SJSA1 (cell line): Measurements from ENCODE around the gene TCF15. TPM values are rescaled to one million over a fixed set of nuclear protein-coding genes. Genes with fewer than 3 reads are reported as not detected.

Experiments
- DNase-seq, 2 experiments: peaks; one replicate each; pipeline ENCODE4 v3.0.0-alpha.2; 2015 to 2020; ENCODE audit warnings: low spot score in 2 of 2, low read depth in 1 of 2
- H3K27ac ChIP-seq: fragments of 250-450 bp; sonication (Bioruptor Pico); 2 replicates; pipeline ENCODE4 v1.5.1; 2020; ENCODE audit warnings: mild to moderate bottlenecking, moderate library complexity
- H3K27me3 ChIP-seq: fragments of 250-450 bp; sonication (Bioruptor Pico); replicated peaks from 2 replicates; pipeline ENCODE4 v1.5.1; 2020; ENCODE audit warnings: mild to moderate bottlenecking, moderate library complexity
- H3K36me3 ChIP-seq: fragments of 250-450 bp; sonication (Bioruptor Pico); 2 replicates; pipeline ENCODE4 v1.5.1; 2020; ENCODE audit warnings: mild to moderate bottlenecking
- H3K4me1 ChIP-seq: fragments of 250-450 bp; sonication (Bioruptor Pico); replicated peaks from 2 replicates; pipeline ENCODE4 v1.6.1; 2021; ENCODE audit warnings: mild to moderate bottlenecking
- H3K4me3 ChIP-seq: fragments of 250-450 bp; sonication (Bioruptor Pico); 2 replicates; pipeline ENCODE4 v1.5.1; 2020; ENCODE audit warnings: mild to moderate bottlenecking
- H3K9me3 ChIP-seq: fragments of 250-450 bp; sonication (Bioruptor Pico); replicated peaks from 2 replicates; pipeline ENCODE4 v1.5.1; 2020; ENCODE audit warnings: mild to moderate bottlenecking
- total RNA-seq: library from RNA; depleted of rRNA; stranded (reverse); fragments of >200 nt; shearing (Covaris generic); gene quantifications from 2 replicates; pipeline ENCODE4 v1.2.3, GENCODE V29; 2014

The TCF15 gene
- total RNA-seq, 1 experiment from 2014 or later: not detected

- no peaks in the 10 kb centered on the region for H3K36me3 ChIP-seq
- H3K27me3 ChIP-seq: peaks cover 4% of the 10 kb centered on the region; the same call in 1 of the 2 replicates
- no peaks in the 10 kb centered on the region for H3K4me1 ChIP-seq
- no peak for DNase-seq
- H3K27ac ChIP-seq: no peak overlapping the region
- H3K9me3 ChIP-seq: no peaks in the 10 kb centered on the region
- no peak overlapping the region for H3K4me3 ChIP-seq
Observed at GRCh38 chr20:635028-635892, 25.2 kb upstream of the TCF15 start.

DNA sequence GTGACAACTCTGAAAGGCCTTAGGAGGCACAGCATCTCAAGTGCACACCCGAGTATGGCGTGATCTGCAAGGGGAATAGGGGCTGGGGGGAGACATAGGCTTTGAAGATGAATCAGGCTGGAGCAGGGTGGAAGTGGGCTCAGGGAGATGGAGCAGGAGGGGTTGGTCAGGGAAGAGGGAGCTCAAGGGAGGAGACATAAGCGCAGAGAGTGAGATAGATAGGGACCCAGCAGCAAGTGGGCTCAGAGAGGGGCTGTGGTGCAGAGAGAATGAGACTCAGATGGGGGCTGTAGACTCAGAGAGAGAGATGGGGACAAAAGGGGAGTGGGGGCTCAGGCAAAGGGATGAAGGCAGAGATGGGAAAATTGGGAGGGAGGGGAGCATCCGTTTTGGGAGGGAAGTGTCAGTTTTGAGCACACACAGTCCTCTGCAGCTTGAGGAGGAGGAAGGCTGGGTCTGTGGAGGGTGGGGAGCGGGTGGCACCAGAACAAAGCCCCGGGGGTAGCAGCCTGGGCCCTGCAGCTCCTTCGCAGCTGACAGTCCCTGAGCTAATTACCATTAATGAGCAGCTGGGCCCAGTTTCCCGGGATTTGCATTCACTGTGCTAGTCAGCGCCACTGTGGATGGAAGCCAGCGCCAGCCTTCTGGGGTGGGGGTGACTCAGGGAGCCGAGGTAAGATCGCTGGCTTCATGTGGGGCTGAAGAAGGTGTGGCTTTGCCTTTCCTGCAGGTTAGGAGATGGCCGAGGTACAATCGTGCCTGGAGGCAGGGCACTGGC lies 24.2 kb upstream of the TCF15 start:
- H3K9me3 ChIP-seq: no peaks in the 10 kb centered on the region
- no peaks in the 10 kb centered on the region for H3K36me3 ChIP-seq
- no peak overlapping the region for H3K4me3 ChIP-seq
- H3K27me3 ChIP-seq: peaks cover 4% of the 10 kb centered on the region; the same call in 1 of the 2 replicates
- DNase-seq: no peak
- H3K27ac ChIP-seq: no peak overlapping the region
- no peaks in the 10 kb centered on the region for H3K4me1 ChIP-seq

GRCh38 chr20:631101-631500 lies 21.0 kb upstream of the TCF15 start:
- Histone ChIP-seq H3K9me3 (no peaks in the 10 kb centered on the region), H3K27ac (no peak overlapping the region), H3K4me3 (no peak overlapping the region), H3K4me1 (no peaks in the 10 kb centered on the region), H3K27me3 (peaks cover 11% of the 10 kb centered on the region), H3K36me3 (no peaks in the 10 kb centered on the region)
- DNase-seq: no peak

DNA sequence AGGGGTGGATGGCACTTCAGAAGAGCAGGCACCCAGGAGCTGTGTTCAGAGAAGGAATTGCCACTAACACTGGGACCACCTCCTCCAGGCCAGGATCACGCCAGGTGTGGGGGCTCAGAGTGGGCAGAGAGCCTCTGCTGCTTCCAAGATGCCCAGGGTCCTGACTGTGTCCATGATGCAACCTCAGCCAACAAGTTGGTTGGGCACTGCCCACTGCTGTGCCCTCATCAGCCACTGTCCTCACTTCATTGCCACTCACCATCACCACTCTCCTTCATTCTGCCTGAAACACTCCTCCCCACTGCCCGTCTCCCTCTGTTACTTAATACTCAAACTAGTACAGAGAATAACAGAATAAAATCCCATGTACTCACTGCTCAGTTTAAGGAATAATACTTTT lies 16.5 kb upstream of the TCF15 start:
- no peak overlapping the region for H3K27ac ChIP-seq
- no peaks in the 10 kb centered on the region for H3K36me3 ChIP-seq
- H3K27me3 ChIP-seq: peaks cover 11% of the 10 kb centered on the region; the same call in 1 of the 2 replicates
- H3K4me1 ChIP-seq: no peaks in the 10 kb centered on the region; the same call in 1 of the 2 replicates
- DNase-seq: no peak
- no peak overlapping the region for H3K4me3 ChIP-seq
- H3K9me3 ChIP-seq: no peaks in the 10 kb centered on the region; the same call in 1 of the 2 replicates

DNA sequence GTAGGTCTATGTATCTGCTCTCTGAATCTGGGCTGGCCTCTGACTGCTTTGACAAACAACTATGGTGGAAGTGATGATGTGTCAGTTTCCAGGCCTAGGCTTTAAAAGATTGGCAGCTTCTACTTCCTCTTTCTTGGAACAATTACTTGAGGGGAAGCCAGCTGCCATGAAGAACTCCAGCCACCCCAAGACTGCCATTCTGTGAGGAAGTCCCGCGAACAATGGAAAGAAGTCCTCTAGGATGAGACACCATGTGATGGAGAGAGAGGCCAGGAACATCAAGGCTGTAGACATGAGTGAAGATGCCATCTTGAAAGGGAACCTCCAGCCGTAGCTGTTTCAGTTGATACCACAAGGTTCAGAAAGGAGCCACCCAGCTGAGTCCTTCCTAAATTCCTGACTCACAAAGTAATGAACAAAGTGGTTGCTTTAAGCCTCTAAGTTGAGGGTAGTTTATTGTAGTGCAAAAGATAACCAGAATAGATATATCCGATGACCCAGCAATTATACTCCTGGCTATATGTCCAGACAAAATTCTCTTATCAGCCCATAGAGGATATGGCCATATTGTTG lies 15.3 kb upstream of the TCF15 start:
- DNase-seq: no peak
- H3K36me3 ChIP-seq: no peaks in the 10 kb centered on the region
- H3K27me3 ChIP-seq: peaks cover 7% of the 10 kb centered on the region; the same call in 1 of the 2 replicates
- peaks cover 11% of the 10 kb centered on the region for H3K4me1 ChIP-seq
- H3K27ac ChIP-seq: no peak overlapping the region
- H3K4me3 ChIP-seq: no peak overlapping the region
- H3K9me3 ChIP-seq: no peaks in the 10 kb centered on the region; the same call in 1 of the 2 replicates

DNA sequence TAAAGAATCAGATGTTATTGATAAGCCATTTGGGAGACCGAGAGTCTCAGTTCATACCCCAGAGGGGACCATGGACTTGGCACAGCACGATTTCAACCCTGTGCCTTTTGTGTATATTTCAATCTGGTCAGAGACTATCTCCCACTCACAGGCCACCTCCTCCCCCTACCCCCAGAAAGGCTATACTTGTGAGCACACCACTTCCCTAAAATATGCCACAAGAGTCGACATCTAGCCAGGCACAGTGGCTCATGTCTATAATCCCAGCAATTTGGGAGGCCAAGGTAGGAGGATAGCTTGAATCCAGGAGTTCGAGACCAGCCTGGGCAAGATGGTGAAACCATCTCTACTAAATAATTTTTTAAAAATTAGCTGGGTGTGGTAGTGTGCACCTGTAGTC lies 13.6 kb upstream of the TCF15 start:
- H3K9me3 ChIP-seq: no peaks in the 10 kb centered on the region; the same call in 1 of the 2 replicates
- H3K27me3 ChIP-seq: peaks cover 11% of the 10 kb centered on the region; the same call in 1 of the 2 replicates
- DNase-seq: no peak

GRCh38 chr20:623021-623420 lies 12.9 kb upstream of the TCF15 start:
- peaks cover 12% of the 10 kb centered on the region for H3K4me1 ChIP-seq
- DNase-seq: no peak
- H3K27me3 ChIP-seq: peaks cover 13% of the 10 kb centered on the region; the same call in 1 of the 2 replicates

More for the DNA sequence above, 13.6 kb upstream of the TCF15 start:
- Histone ChIP-seq H3K4me3 (no peak overlapping the region), H3K36me3 (no peaks in the 10 kb centered on the region), H3K27ac (no peak overlapping the region), H3K4me1 (peaks cover 12% of the 10 kb centered on the region)

DNA sequence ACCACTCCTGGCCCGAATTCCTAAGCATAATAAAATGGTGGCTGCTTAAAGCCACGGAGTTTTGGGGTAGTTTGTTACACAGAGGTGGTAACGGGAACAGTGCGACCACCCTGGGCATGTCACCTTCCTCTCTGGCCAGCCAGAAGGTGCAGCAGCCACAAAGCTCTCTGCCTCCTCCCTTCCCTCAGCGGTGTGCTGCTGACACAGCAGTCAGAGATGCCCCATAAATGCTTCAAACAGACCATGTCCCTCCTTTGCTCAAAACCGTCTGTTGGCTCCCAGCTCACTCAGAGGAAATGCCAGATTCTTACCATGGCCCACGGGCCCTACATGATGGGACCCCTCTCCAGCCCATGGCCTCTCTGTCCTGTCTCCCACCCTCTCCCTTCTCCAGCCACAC lies 12.1 kb upstream of the TCF15 start:
- Histone ChIP-seq H3K4me1 (peaks cover 12% of the 10 kb centered on the region), H3K36me3 (no peaks in the 10 kb centered on the region)

More at GRCh38 chr20:623021-623420, 12.9 kb upstream of the TCF15 start:
- Histone ChIP-seq H3K4me3 (no peak overlapping the region), H3K9me3 (no peaks in the 10 kb centered on the region; the same call in 1 of the 2 replicates), H3K36me3 (no peaks in the 10 kb centered on the region), H3K27ac (no peak overlapping the region)

DNA sequence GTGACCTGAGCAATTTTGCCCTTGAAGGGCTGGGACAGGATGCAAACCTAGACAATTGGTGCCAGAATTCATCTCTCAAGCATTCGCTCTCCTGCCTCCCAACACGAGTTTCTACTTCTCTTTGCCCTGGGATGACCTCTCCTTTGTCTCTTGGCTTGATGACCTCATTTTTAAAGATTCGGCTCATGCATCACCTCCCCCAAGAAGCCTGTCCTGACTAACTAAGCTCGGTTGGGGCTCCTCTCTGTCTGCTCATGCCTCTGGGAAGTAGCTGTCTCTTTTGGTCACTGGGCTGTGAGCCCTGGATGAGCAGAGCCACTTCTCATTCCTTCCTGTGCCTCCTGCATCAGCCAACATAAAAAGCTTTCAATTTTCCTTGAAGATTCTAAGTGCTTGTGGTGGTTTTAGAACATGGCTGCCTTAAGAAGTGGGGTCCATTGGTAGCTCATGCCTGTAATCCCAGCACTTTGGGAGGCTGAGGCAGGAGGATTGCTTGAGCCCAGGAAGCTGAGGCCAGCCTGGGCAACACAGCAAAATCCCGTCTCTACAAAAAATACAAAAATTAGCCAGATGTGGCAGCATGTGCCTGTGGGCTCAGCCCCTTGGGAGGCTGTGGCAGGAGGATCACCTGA lies 11.1 kb upstream of the TCF15 start:
- H3K27me3 ChIP-seq: peaks cover 16% of the 10 kb centered on the region
- DNase-seq: peak in 1 of 2 experiments; percentile 37
- H3K4me3 ChIP-seq: no peak overlapping the region
- H3K27ac ChIP-seq: no peak overlapping the region
- peaks cover 19% of the 10 kb centered on the region for H3K4me1 ChIP-seq
- H3K36me3 ChIP-seq: no peaks in the 10 kb centered on the region
- no peaks in the 10 kb centered on the region; the same call in 1 of the 2 replicates for H3K9me3 ChIP-seq

More for the DNA sequence above, 12.1 kb upstream of the TCF15 start:
- no peak overlapping the region for H3K4me3 ChIP-seq
- DNase-seq: no peak
- no peaks in the 10 kb centered on the region; the same call in 1 of the 2 replicates for H3K9me3 ChIP-seq
- H3K27me3 ChIP-seq: peaks cover 12% of the 10 kb centered on the region
- H3K27ac ChIP-seq: no peak overlapping the region

DNA sequence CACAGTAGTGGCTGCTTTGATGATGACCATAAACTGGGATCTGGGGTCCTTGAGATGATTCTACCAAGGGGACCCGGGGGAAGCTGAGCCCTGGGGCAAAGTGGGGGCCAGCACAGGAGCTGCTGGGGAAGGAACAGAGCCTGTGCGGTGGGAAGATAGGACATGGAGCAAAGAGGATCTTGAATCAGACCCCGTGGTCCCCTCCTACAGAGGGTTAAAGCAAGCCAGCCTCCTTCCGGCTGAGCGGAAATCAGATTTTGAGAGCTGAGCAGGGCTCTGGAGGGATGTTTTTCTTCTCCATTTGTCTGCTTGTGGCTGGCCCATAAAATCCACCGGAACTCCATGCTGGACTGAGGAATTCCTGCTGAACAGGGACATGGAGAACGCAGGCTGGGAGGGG lies 10.1 kb upstream of the TCF15 start:
- no peak overlapping the region for H3K4me3 ChIP-seq

DNA sequence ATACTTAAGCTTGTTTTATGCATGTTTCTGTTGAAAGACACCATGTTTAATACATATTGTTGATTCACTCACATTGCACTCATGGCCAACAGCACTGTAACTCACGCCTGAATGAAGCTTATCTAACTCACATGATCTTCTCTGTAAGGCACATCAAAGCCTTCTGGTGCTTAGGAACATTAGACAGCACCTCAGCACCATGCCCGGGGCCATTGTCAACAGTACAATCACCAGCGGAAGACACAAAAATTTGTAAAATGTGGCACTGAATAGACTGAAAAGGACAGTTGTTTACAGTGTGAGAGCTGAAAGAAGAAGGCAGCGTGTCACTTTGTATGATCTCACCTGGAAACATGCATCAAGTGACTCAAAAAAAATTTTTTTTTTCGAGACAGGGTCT lies 8.9 kb upstream of the TCF15 start:
- H3K4me1 ChIP-seq: peaks cover 19% of the 10 kb centered on the region
- no peak for DNase-seq
- H3K4me3 ChIP-seq: no peak overlapping the region
- no peaks in the 10 kb centered on the region; the same call in 1 of the 2 replicates for H3K9me3 ChIP-seq
- H3K27ac ChIP-seq: no peak overlapping the region
- peaks cover 22% of the 10 kb centered on the region for H3K27me3 ChIP-seq
- H3K36me3 ChIP-seq: no peaks in the 10 kb centered on the region

More for the DNA sequence above, 10.1 kb upstream of the TCF15 start:
- H3K27me3 ChIP-seq: peaks cover 20% of the 10 kb centered on the region
- H3K9me3 ChIP-seq: no peaks in the 10 kb centered on the region; the same call in 1 of the 2 replicates
- H3K36me3 ChIP-seq: no peaks in the 10 kb centered on the region
- H3K4me1 ChIP-seq: peaks cover 19% of the 10 kb centered on the region
- no peak overlapping the region for H3K27ac ChIP-seq
- no peak for DNase-seq

GRCh38 chr20:617934-618690 lies 8.0 kb upstream of the TCF15 start:
- DNase-seq: no peak
- Histone ChIP-seq H3K4me3 (no peak overlapping the region), H3K9me3 (no peaks in the 10 kb centered on the region; the same call in 1 of the 2 replicates), H3K27me3 (peaks cover 28% of the 10 kb centered on the region), H3K27ac (no peak overlapping the region), H3K36me3 (no peaks in the 10 kb centered on the region), H3K4me1 (peaks cover 19% of the 10 kb centered on the region)
